ENCODE data around the gene VDAC1. TPM values are rescaled to one million over a fixed set of nuclear protein-coding genes. Genes with fewer than 3 reads are reported as not detected.

Gene VDAC1
- total and polyA plus RNA-seq, 10 of the 15 experiments (the other 5 are each of a cell fraction or from before 2014, with no cell fraction given): 245 to 488 (median 349) TPM

- ATAC-seq: no peak
- H3K9ac ChIP-seq (ENCODE audit: control insufficient read depth, insufficient read depth, low read length): no peak overlapping the region
- peaks cover 17% of the 10 kb centered on the region for H3K4me1 ChIP-seq (ENCODE audit: control insufficient read depth, insufficient read depth, low read length)
- H4K20me1 ChIP-seq (ENCODE audit: control insufficient read depth, insufficient read depth): no peaks in the 10 kb centered on the region
- FAIRE-seq: no peak
- CTCF ChIA-PET: interaction anchor here (3.8 kb wide), 1 partner anchor 11 kb away, joined by 43 read pairs; no protein-coding TSS in a partner anchor
- SMC1A ChIA-PET (ENCODE audit: uncharacterized antibody, unreplicated experiment): interaction anchor here (0.7 kb wide), 1 partner anchor 78 kb away, joined by 3 read pairs; no protein-coding TSS in a partner anchor
- H2AFZ ChIP-seq (ENCODE audit: control insufficient read depth, low read depth, low read length): no peak overlapping the region
- POLR2A ChIA-PET: no interaction called here
- no peaks in the 10 kb centered on the region for H3K9me3 ChIP-seq (replicated peaks; ENCODE audit: control insufficient read depth, insufficient read depth, low read length)
- no peak overlapping the region for H3K4me3 ChIP-seq
- DNase-seq (ENCODE audit: low read depth, low spot score): no peak
- H3K4me2 ChIP-seq (ENCODE audit: control insufficient read depth, insufficient read depth): no peak overlapping the region
- no TSS peak for BruUV-seq (replicated peaks)
- no peaks in the 10 kb centered on the region for H3K36me3 ChIP-seq (ENCODE audit: control insufficient read depth in 2 of 2, insufficient read depth in 2 of 2, low read length in 1 of 2)
- WGBS (ENCODE audit: insufficient coverage, insufficient replicate concordance, low lambda C conversion rate, missing lambda C conversion rate): 98% methylated on average over 2 of the region's 2 CpGs
- intact Hi-C loops (cut with micrococcal nuclease; ENCODE audit: unreplicated experiment) (no loop called here), in situ Hi-C loops (cut with MboI) (loop anchor here (5.0 kb wide), 1 partner anchor 258 kb away; no protein-coding TSS in a partner anchor)
- no peak overlapping the region for H3K27ac ChIP-seq (ENCODE audit: control insufficient read depth, insufficient read depth)
- H3K79me2 ChIP-seq (ENCODE audit: control insufficient read depth, insufficient read depth, low read length): no peaks in the 10 kb centered on the region
- TF ChIP-seq STAT1 (conservative IDR thresholded peaks at IDR 0.05) (no peak), NFIC (IDR thresholded peaks at IDR 0.05; ENCODE audit: low read depth, low read length) (no peak), RELB (IDR thresholded peaks at IDR 0.05; ENCODE audit: low read depth) (no peak), HSF1 (IDR thresholded peaks at IDR 0.05; ENCODE audit: low read depth, low read length) (no peak), ATF7 (IDR thresholded peaks at IDR 0.05; ENCODE audit: low read depth) (no peak), ASH2L (IDR thresholded peaks at IDR 0.05; ENCODE audit: borderline replicate concordance, low read depth) (no peak), CBX5 (IDR thresholded peaks at IDR 0.05; ENCODE audit: low read depth) (no peak), ZBTB4 (CRISPR knock-in tag; IDR thresholded peaks at IDR 0.05) (no peak), EZH2 (IDR thresholded peaks at IDR 0.05; ENCODE audit: borderline replicate concordance, control insufficient read depth, low read depth, low read length) (no peak), CHD2 (IDR thresholded peaks at IDR 0.05; ENCODE audit: borderline replicate concordance, low read depth, low read length) (no peak)
- RAD21 ChIA-PET (ENCODE audit: unreplicated experiment): no interaction called here
- no peaks in the 10 kb centered on the region; a peak in 1 of 4 replicates for H3K27me3 ChIP-seq (replicated peaks in 1 of 2; ENCODE audit: control insufficient read depth in 2 of 2, insufficient read depth in 2 of 2, low read length in 1 of 2)
Observed at GRCh38 chr5:134029156-134029555, 24.4 kb upstream of the VDAC1 start.
